Smooth muscle cell (in vitro differentiated cells): ENCODE measurements around the gene JKAMP. TPM values are rescaled to one million over a fixed set of nuclear protein-coding genes. Genes with fewer than 3 reads are reported as not detected.
A peak's percentile ranks its signal among the peaks of the same experiment; 100 is the strongest.

Experiments
- DNase-seq: peaks from one replicate; lab custom pipeline; 2025; ENCODE audit not compliant: unreplicated experiment; lab: John Stamatoyannopoulos, UW
- H2AFZ ChIP-seq: fragments of 200-600 bp; sonication (generic); 2 replicates; pipeline ENCODE4 v1.6.0; 2016; ENCODE audit warnings: antibody characterized with exemption, low read depth, mild to moderate bottlenecking
- H3F3A ChIP-seq: fragments of 200-600 bp; sonication (generic); 2 replicates; pipeline ENCODE4 v1.6.0; 2017; ENCODE audit warnings: antibody characterized with exemption, low read depth
- H3K27ac ChIP-seq: fragments of 200-600 bp; sonication (generic); 2 replicates; pipeline ENCODE4 v1.5.1; 2016; ENCODE audit warnings: low read depth, mild to moderate bottlenecking
- H3K27me3 ChIP-seq: fragments of 200-600 bp; sonication (generic); 2 replicates; pipeline ENCODE4 v1.6.1; 2016; ENCODE audit warnings: low read depth, mild to moderate bottlenecking
- H3K36me3 ChIP-seq: fragments of 200-600 bp; sonication (generic); 2 replicates; pipeline ENCODE4 v1.5.1; 2016; ENCODE audit warnings: low read depth
- H3K4me1 ChIP-seq: fragments of 200-600 bp; sonication (generic); 2 replicates; pipeline ENCODE4 v1.5.1; 2016; ENCODE audit warnings: low read depth
- H3K4me2 ChIP-seq: fragments of 200-600 bp; sonication (generic); 2 replicates; pipeline ENCODE4 v1.6.0; 2016; ENCODE audit warnings: mild to moderate bottlenecking
- H3K4me3 ChIP-seq: fragments of 200-600 bp; sonication (generic); 2 replicates; pipeline ENCODE4 v1.5.1; 2016; ENCODE audit warnings: mild to moderate bottlenecking
- H3K79me2 ChIP-seq: fragments of 200-600 bp; sonication (generic); 2 replicates; pipeline ENCODE4 v1.6.0; 2016; ENCODE audit warnings: low read depth, mild to moderate bottlenecking
- H3K9ac ChIP-seq: fragments of 200-600 bp; sonication (generic); 2 replicates; pipeline ENCODE4 v1.6.0; 2016; ENCODE audit warnings: low read depth
- H3K9me3 ChIP-seq: fragments of 200-600 bp; sonication (generic); replicated peaks from 2 replicates; pipeline ENCODE4 v1.5.1; 2016; ENCODE audit warnings: low read depth
- H4K20me1 ChIP-seq: fragments of 200-600 bp; sonication (generic); 2 replicates; pipeline ENCODE4 v1.6.0; 2016; ENCODE audit warnings: low read depth
- CTCF ChIP-seq: fragments of 200-600 bp; sonication (generic); IDR thresholded peaks from 2 replicates; pipeline ENCODE4 v1.5.1; 2017; ENCODE audit warnings: borderline replicate concordance, mild to moderate bottlenecking, antibody characterized with exemption; ENCODE audit not compliant: insufficient read depth, poor library complexity, severe bottlenecking
- WGBS: methylation state at CpG from one replicate; pipeline ENCODE4 v1.1.7; 2016; ENCODE audit warnings: low lambda C conversion rate; 5-methylcytosine and 5-hydroxymethylcytosine counted together
- polyA plus RNA-seq: library from polyadenylated mRNA; unstranded; fragments of >200 nt; fragmentation: Nextera tagmentation; extraction: Ambion mirVana; gene quantifications from 2 replicates; pipeline ENCODE4 v1.2.1, GENCODE V29; 2016
- total RNA-seq: library from RNA; depleted of rRNA; stranded (reverse); fragments of >200 nt; gene quantifications from 2 replicates; pipeline ENCODE4 v1.2.3, GENCODE V29; 2014

JKAMP gene
- total and polyA plus RNA-seq, 2 experiments from 2014 or later = 81.2 to 147 TPM

GRCh38 chr14:59464486-59465315 is 19.6 kb upstream of the JKAMP start:
- under 1% methylated on average over 86 of the region's 105 CpGs for WGBS
- Histone ChIP-seq H3K27ac (no peak overlapping the region), H3K36me3 (no peaks in the 10 kb centered on the region)

GRCh38 chr14:59465316-59466135 is 18.8 kb upstream of the JKAMP start, which contains the start of gene GPR135:
TSS of gene GPR135 (minus strand) at chr14:59465380. CDS start at chr14:59465226, 154 bp downstream.
- no peak within 1 kb of the TSS for H3K9ac ChIP-seq
- H2AFZ ChIP-seq = peak within 1 kb of the TSS; percentile 57
- H3K27me3 ChIP-seq = no peaks in the 10 kb centered on the region
- H3K4me2 ChIP-seq = peak within 1 kb of the TSS; percentile 96
- H3K79me2 ChIP-seq = no peaks in the 10 kb centered on the region
- WGBS = 27% methylated on average over 35 of the region's 40 CpGs
- no peak for TF ChIP-seq CTCF
- DNase-seq = no peak
- H3K9me3 ChIP-seq = no peaks in the 10 kb centered on the region
- H3K36me3 ChIP-seq = no peaks in the 10 kb centered on the region
- peaks cover 25% of the 10 kb centered on the region for H4K20me1 ChIP-seq
- H3K4me3 ChIP-seq = peak within 1 kb of the TSS; percentile 66
- peaks cover 11% of the 10 kb centered on the region for H3F3A ChIP-seq
- H3K4me1 ChIP-seq = peaks cover 5% of the 10 kb centered on the region
- H3K27ac ChIP-seq = peak within 1 kb of the TSS; percentile 41

More at GRCh38 chr14:59464486-59465315, 19.6 kb upstream of the JKAMP start:
- Histone ChIP-seq H4K20me1 (peaks cover 25% of the 10 kb centered on the region), H3K79me2 (no peaks in the 10 kb centered on the region), H3K27me3 (no peaks in the 10 kb centered on the region), H2AFZ (peak overlapping the region; percentile 57), H3K9ac (no peak overlapping the region), H3F3A (peaks cover 11% of the 10 kb centered on the region), H3K4me2 (peak overlapping the region; percentile 96), H3K4me1 (peaks cover 5% of the 10 kb centered on the region), H3K4me3 (peak overlapping the region; percentile 66), H3K9me3 (no peaks in the 10 kb centered on the region)
- TF ChIP-seq CTCF = no peak
- peak; percentile 58 for DNase-seq

GRCh38 chr14:59474172-59474571 is 10.1 kb upstream of the JKAMP start:
- no peak for TF ChIP-seq CTCF
- H3K36me3 ChIP-seq = peaks cover 7% of the 10 kb centered on the region
- H3F3A ChIP-seq = peaks cover 3% of the 10 kb centered on the region
- no peak for DNase-seq
- no peaks in the 10 kb centered on the region for H3K9me3 ChIP-seq
- no peak overlapping the region for H3K9ac ChIP-seq
- H3K4me1 ChIP-seq = no peaks in the 10 kb centered on the region
- peaks cover 4% of the 10 kb centered on the region for H3K79me2 ChIP-seq
- H3K4me2 ChIP-seq = no peak overlapping the region
- no peak overlapping the region for H3K4me3 ChIP-seq
- no peak overlapping the region for H3K27ac ChIP-seq
- no peak overlapping the region for H2AFZ ChIP-seq
- H4K20me1 ChIP-seq = peaks cover 20% of the 10 kb centered on the region
- 38% methylated on average over 1 of the region's 1 CpG for WGBS
- no peaks in the 10 kb centered on the region for H3K27me3 ChIP-seq
